GM12801 (cell line): ENCODE data around the gene HES5.

ENCODE experiments used
- CTCF ChIP-seq: IDR thresholded peaks from one replicate; pipeline ENCODE4 v1.5.1; 2011; ENCODE audit warnings: control low read depth; ENCODE audit not compliant: insufficient read length; ENCODE audit errors: extremely low read depth

The HES5 gene

GRCh38 chr1:2538872-2539271, 8.8 kb upstream of the HES5 start:
- no peak for TF ChIP-seq CTCF

DNA sequence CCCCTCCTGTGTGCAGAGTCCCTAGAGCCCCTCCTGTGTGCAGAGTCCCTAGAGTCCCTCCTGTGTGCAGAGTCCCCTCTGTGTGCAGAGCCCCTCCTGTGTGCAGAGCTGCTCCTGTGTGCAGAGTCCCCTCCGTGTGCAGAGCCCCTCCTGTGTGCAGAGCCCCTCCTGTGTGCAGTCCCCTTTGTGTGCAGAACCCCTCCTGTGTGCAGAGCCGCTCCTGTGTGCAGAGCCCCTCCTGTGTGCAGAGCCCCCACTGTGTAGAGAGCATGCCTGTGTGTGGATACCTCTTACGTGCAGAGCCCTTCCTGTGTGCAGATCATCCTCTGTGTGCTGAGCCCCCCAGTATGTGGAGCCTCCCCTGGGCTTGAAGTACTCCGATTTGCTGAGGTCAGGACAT, 8.3 kb upstream of the HES5 start:
- no peak for TF ChIP-seq CTCF

DNA sequence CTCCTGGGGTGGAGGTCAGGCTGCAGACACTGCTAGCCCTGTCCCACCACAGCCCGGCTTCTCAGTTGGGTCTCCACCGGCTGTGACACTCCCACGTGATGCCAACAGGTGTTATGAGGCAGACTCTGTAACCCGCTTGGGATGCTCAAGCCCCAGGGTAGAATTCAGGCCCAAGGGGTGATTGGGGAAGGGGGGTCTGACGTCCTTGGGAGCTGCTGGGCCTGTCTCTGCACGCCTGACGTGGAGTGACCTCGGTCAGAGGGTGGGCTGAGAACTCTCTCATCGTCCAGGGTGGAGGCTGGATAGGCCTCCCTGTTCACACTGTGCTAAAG, 7.7 kb upstream of the HES5 start:
- no peak for TF ChIP-seq CTCF

- TF ChIP-seq CTCF = no peak
These were observed 5.9 kb upstream of the HES5 start for GRCh38 chr1:2535981-2536380.

DNA sequence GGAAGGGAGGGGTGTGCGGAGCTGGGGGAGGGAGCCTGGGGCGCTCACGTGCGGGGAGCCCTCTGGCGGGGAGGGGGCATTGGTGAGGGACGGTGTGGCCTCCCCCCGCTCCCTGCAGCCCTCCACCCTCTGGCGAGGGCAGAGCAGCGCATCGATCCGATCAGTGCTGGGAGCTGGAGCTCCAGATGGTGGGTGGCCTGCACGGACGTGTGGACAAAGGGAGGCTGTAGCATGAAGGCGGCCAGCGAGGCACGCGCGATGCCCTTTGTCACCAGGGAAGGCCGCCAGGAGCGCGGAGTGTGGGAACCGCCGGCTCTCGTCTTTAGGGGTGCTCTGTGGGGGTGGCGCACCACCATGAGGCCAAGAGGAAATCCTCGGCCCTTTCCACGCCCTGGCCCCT, 5.4 kb upstream of the HES5 start:
- TF ChIP-seq CTCF = no peak

GRCh38 chr1:2534687-2535441, 4.8 kb upstream of the HES5 start:
- no peak for TF ChIP-seq CTCF

GRCh38 chr1:2534315-2534686, 4.2 kb upstream of the HES5 start:
- no peak for TF ChIP-seq CTCF
